GM21619 (cell line): Measurements from ENCODE around the gene ADAM11.

ENCODE experiments used
- ATAC-seq: cut with Tn5 transposase; IDR thresholded peaks from one replicate; pipeline ENCODE4 v1.9.1; 2021; ENCODE audit not compliant: unreplicated experiment

Gene ADAM11

GRCh38 chr17:44829523-44830358 lies 71.0 kb downstream of the ADAM11 start, which contains the start of gene GJC1:
TSS of gene GJC1 (minus strand) at chr17:44830287. CDS start at chr17:44805817, 24,470 bp downstream.
- ATAC-seq = no peak

GRCh38 chr17:44830359-44831288 lies 71.8 kb downstream of the ADAM11 start:
- no peak for ATAC-seq

GRCh38 chr17:44831371-44831770 lies 72.6 kb downstream of the ADAM11 start:
- no peak for ATAC-seq
